Neuronal stem cell (in vitro differentiated cells): ENCODE measurements around the gene GRIK4.

ENCODE experiments used
- DNase-seq: peaks from one replicate; pipeline ENCODE4 v3.0.0-alpha.2; 2013; ENCODE audit warnings: low spot score
- H2AFZ ChIP-seq: one replicate; pipeline ENCODE4 v1.6.1; 2013; ENCODE audit warnings: mild to moderate bottlenecking, low read length, inconsistent platforms
- H2AK5ac ChIP-seq: 2 replicates; pipeline ENCODE4 v1.6.1; 2013; ENCODE audit warnings: low read depth, mild to moderate bottlenecking, inconsistent platforms, low read length, moderate library complexity, mixed read lengths
- H2BK120ac ChIP-seq: 2 replicates; pipeline ENCODE4 v1.6.1; 2013; ENCODE audit warnings: low read depth, mild to moderate bottlenecking, inconsistent platforms, low read length, moderate library complexity, mixed read lengths
- H2BK12ac ChIP-seq: one replicate; pipeline ENCODE4 v1.6.1; 2013; ENCODE audit warnings: low read length, inconsistent platforms
- H2BK15ac ChIP-seq: 2 replicates; pipeline ENCODE4 v1.6.1; 2013; ENCODE audit warnings: mild to moderate bottlenecking, low read length, inconsistent platforms, mixed read lengths
- H2BK5ac ChIP-seq: one replicate; pipeline ENCODE4 v1.6.1; 2013; ENCODE audit warnings: inconsistent platforms, mild to moderate bottlenecking, low read length, moderate library complexity
- H3K14ac ChIP-seq: one replicate; pipeline ENCODE4 v1.6.1; 2013; ENCODE audit warnings: low read length, inconsistent platforms
- H3K18ac ChIP-seq: 2 replicates; pipeline ENCODE4 v1.6.1; 2013; ENCODE audit warnings: low read length, inconsistent platforms
- H3K23ac ChIP-seq: 2 replicates; pipeline ENCODE4 v1.6.1; 2013; ENCODE audit warnings: low read depth, mild to moderate bottlenecking, mixed read lengths, low read length, inconsistent platforms; ENCODE audit not compliant: poor library complexity
- H3K27ac ChIP-seq: replicated peaks from 3 replicates; pipeline ENCODE4 v1.5.1; 2013; ENCODE audit warnings: low read length, inconsistent platforms
- H3K27me3 ChIP-seq, 3 experiments: 2 replicates each; pipeline ENCODE4 v1.6.1; 2013; ENCODE audit warnings: low read length in 3 of 3, mild to moderate bottlenecking in 2 of 3, inconsistent platforms in 1 of 3, low read depth in 1 of 3, mixed read lengths in 1 of 3, moderate library complexity in 1 of 3; ENCODE audit not compliant: control insufficient read depth in 3 of 3, insufficient read depth in 3 of 3
- H3K36me3 ChIP-seq, 2 donors: replicated peaks in 1 of 2; 2 replicates each; pipeline ENCODE4 v1.6.1; 2013; ENCODE audit warnings: low read length in 2 of 2; ENCODE audit not compliant: control insufficient read depth in 2 of 2, insufficient read depth in 2 of 2
- H3K4ac ChIP-seq: 2 replicates; pipeline ENCODE4 v1.6.1; 2013; ENCODE audit warnings: inconsistent platforms, mild to moderate bottlenecking, low read length, moderate library complexity
- H3K4me1 ChIP-seq, 2 donors: 1 replicate in 1 of 2; 2 replicates in 1 of 2; pipeline ENCODE4 v1.6.1; 2013; ENCODE audit warnings: low read length in 2 of 2, low read depth in 1 of 2; ENCODE audit not compliant: control insufficient read depth in 2 of 2, insufficient read depth in 1 of 2
- H3K4me2 ChIP-seq: one replicate; pipeline ENCODE4 v1.6.1; 2013; ENCODE audit warnings: mild to moderate bottlenecking, low read length, inconsistent platforms; ENCODE audit not compliant: insufficient read depth, poor library complexity, severe bottlenecking
- H3K4me3 ChIP-seq, 2 donors: 2 replicates each; pipeline ENCODE4 v1.5.1; 2013; ENCODE audit warnings: low read length in 2 of 2, mild to moderate bottlenecking in 2 of 2, inconsistent platforms in 1 of 2, moderate library complexity in 1 of 2
- H3K79me1 ChIP-seq: one replicate; pipeline ENCODE4 v1.6.1; 2013; ENCODE audit warnings: low read depth, mild to moderate bottlenecking, inconsistent platforms, low read length, moderate library complexity
- H3K9ac ChIP-seq: one replicate; pipeline ENCODE4 v1.6.1; 2013; ENCODE audit warnings: mild to moderate bottlenecking, low read depth, low read length, inconsistent platforms; ENCODE audit not compliant: poor library complexity
- H3K9me3 ChIP-seq, 2 donors: replicated peaks in 1 of 2; 2 replicates each; pipeline versions ENCODE3 to v1.6.1; 2013; ENCODE audit warnings: low read length in 2 of 2, mild to moderate bottlenecking in 2 of 2, inconsistent platforms in 1 of 2, low read depth in 1 of 2, mixed read lengths in 1 of 2, moderate library complexity in 1 of 2; ENCODE audit not compliant: control insufficient read depth in 2 of 2, insufficient read depth in 1 of 2
- H4K8ac ChIP-seq: one replicate; pipeline ENCODE4 v1.6.1; 2013; ENCODE audit warnings: low read depth, mild to moderate bottlenecking, inconsistent platforms, low read length, moderate library complexity
- H4K91ac ChIP-seq: one replicate; pipeline ENCODE4 v1.6.1; 2013; ENCODE audit warnings: low read length, low read depth, mild to moderate bottlenecking, inconsistent platforms; ENCODE audit not compliant: poor library complexity
- WGBS, 2 donors: extraction: QIAGEN DNeasy Blood & Tissue Kit; methylation state at CpG; one replicate each; pipeline ENCODE4 v1.1.7; 2013; ENCODE audit warnings: missing lambda C conversion rate in 2 of 2, mixed read lengths in 1 of 2; ENCODE audit not compliant: insufficient read length in 2 of 2, insufficient replicate concordance in 1 of 2; ENCODE audit errors: extremely low coverage in 2 of 2; 5-methylcytosine and 5-hydroxymethylcytosine counted together

The GRIK4 gene

GRCh38 chr11:120546312-120547205, 35.0 kb downstream of the GRIK4 start:
- Histone ChIP-seq H4K91ac (no peak overlapping the region), H3K9ac (no peak overlapping the region), H3K27ac (no peak overlapping the region), H3K14ac (no peak overlapping the region), H3K4me1 (peaks cover 9 to 17% of the 10 kb centered on the region in 2 donors), H2BK120ac (no peak overlapping the region), H2BK5ac (no peak overlapping the region), H2AK5ac (no peak overlapping the region), H3K36me3 (no peaks in the 10 kb centered on the region), H3K18ac (no peak overlapping the region), H2AFZ (no peak overlapping the region), H3K23ac (no peak overlapping the region), H2BK15ac (no peak overlapping the region), H3K4ac (no peak overlapping the region), H4K8ac (no peak overlapping the region), H3K79me1 (no peaks in the 10 kb centered on the region), H3K27me3 (no peaks in the 10 kb centered on the region), H3K4me3 (no peak overlapping the region), H3K4me2 (no peak overlapping the region), H3K9me3 (peaks cover 0 to 6% of the 10 kb centered on the region in 2 donors), H2BK12ac (no peak overlapping the region)
- WGBS, 2 donors: no CpG with 5 or more reads among the region's 17 CpGs
- DNase-seq: no peak

GRCh38 chr11:120547316-120547715, 35.8 kb downstream of the GRIK4 start:
- H3K36me3 ChIP-seq: no peaks in the 10 kb centered on the region
- no peak overlapping the region for H3K4me2 ChIP-seq
- no peak overlapping the region for H2BK120ac ChIP-seq
- H4K91ac ChIP-seq: no peak overlapping the region
- H3K9me3 ChIP-seq: peaks cover 0 to under 1% of the 10 kb centered on the region in 2 donors
- no peak overlapping the region for H4K8ac ChIP-seq
- no peak overlapping the region for H3K23ac ChIP-seq
- no peak overlapping the region for H3K18ac ChIP-seq
- no peak overlapping the region for H2AFZ ChIP-seq
- H3K27me3 ChIP-seq: peaks cover 0 to 2% (median 0%) of the 10 kb centered on the region in 3 experiments
- no peak overlapping the region for H2AK5ac ChIP-seq
- no peak overlapping the region for H2BK15ac ChIP-seq
- H3K14ac ChIP-seq: no peak overlapping the region
- no peak overlapping the region for H3K27ac ChIP-seq
- no peak overlapping the region for H3K9ac ChIP-seq
- H3K4ac ChIP-seq: no peak overlapping the region
- no peak for DNase-seq
- H3K4me1 ChIP-seq: peaks cover 9 to 17% of the 10 kb centered on the region in 2 donors
- no peak overlapping the region for H2BK5ac ChIP-seq
- no peak overlapping the region for H3K4me3 ChIP-seq
- H2BK12ac ChIP-seq: no peak overlapping the region
- no peaks in the 10 kb centered on the region for H3K79me1 ChIP-seq
- no CpG with 5 or more reads among the region's 10 CpGs for WGBS, 2 donors

GRCh38 chr11:120547811-120548681, 36.5 kb downstream of the GRIK4 start:
- H2BK5ac ChIP-seq: no peak overlapping the region
- no peak overlapping the region for H4K8ac ChIP-seq
- no CpG with 5 or more reads among the region's 15 CpGs for WGBS, 2 donors
- no peak overlapping the region for H2BK12ac ChIP-seq
- H3K36me3 ChIP-seq: no peaks in the 10 kb centered on the region
- no peaks in the 10 kb centered on the region for H3K9me3 ChIP-seq
- H2AK5ac ChIP-seq: no peak overlapping the region
- no peak overlapping the region for H2AFZ ChIP-seq
- H3K4me2 ChIP-seq: no peak overlapping the region
- H3K79me1 ChIP-seq: no peaks in the 10 kb centered on the region
- H3K4me3 ChIP-seq: peak overlapping the region in 1 of 2 donors; percentile 21
- H4K91ac ChIP-seq: no peak overlapping the region
- no peak overlapping the region for H2BK15ac ChIP-seq
- peak overlapping the region; percentile 71 for H3K9ac ChIP-seq
- H3K27ac ChIP-seq: no peak overlapping the region
- no peak for DNase-seq
- H3K23ac ChIP-seq: no peak overlapping the region
- no peak overlapping the region for H3K14ac ChIP-seq
- H3K27me3 ChIP-seq: peaks cover 0 to 3% (median 0%) of the 10 kb centered on the region in 3 experiments
- H3K4ac ChIP-seq: no peak overlapping the region
- H3K4me1 ChIP-seq: peaks cover 9 to 17% of the 10 kb centered on the region in 2 donors
- H3K18ac ChIP-seq: no peak overlapping the region
- H2BK120ac ChIP-seq: no peak overlapping the region
